HG02642 (cell line): ENCODE data around the gene AHSG.

ENCODE experiments used
- ATAC-seq: cut with Tn5 transposase; IDR thresholded peaks from one replicate; pipeline ENCODE4 v1.9.1; 2021; ENCODE audit warnings: mild to moderate bottlenecking; ENCODE audit not compliant: unreplicated experiment, poor library complexity

Gene AHSG

DNA sequence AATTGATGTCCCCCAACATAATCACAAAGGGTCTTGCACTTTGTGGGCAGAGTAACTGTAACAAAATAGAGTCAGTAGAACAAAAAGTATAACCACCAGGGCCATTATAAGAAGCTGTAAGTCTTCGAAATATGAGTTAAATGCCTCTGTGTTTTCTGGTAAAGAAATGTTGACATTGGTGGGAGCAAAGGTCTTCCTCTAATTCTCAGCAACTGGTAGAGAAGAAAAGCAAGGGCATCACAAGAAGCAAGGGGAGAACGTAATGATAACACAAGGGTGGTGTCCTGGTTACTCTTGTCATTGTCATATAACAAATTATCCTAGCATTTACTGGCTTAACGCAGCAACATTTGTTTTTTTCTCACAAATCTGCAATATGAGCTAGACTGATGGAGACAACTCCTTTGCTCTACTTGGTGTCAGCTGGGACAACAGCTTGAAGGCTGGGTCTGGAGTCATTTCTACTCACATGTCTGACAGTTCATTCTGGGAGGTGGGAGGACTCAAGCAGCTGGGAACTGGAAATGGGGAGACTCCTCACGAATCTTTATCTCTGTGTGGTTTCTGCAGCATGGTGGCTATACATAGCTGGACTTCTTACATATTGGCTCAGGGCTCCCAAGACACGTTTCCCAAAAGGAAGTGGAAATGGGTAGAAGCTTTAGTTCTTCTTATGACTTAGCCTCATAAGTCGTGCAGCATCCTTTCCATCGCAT lies 22.1 kb upstream of the AHSG start:
- no peak for ATAC-seq

DNA sequence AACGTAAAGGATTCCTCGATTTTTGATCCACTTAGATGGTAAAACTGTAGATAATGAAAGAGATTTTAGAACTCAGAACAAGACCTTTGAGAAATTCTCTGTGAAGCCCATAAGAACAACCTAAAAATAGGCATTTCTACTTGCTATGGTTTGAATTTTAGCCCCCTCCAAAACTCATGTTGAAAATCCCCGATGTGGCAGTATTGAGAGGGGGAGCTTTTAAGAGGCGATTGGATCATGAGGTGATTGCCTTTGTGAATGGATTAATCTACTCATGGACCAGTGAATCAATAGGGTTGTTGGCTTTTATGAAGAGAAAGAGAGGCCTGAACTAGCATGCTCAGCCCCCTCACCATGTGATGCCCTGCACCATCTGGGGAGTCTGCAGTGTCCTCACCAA lies 20.2 kb upstream of the AHSG start:
- ATAC-seq: no peak

DNA sequence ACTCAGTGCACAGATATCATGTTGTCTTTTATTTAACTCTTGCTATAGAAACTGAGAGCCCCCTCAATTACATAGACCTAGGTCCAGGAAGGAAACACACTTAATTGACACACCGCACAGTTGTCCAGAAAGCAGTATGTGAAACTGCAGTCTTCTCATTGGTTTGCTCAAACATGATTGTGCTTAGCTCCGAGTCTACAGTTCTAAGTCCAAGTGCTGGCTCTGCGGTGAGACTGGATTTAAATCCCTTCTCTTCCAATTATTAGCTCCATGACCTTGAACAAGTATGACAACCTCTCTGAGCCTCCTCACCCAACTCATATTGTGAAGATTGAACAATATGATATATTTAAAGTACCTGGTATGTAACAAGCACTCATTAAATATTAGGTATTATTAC lies 19.0 kb upstream of the AHSG start:
- no peak for ATAC-seq

DNA sequence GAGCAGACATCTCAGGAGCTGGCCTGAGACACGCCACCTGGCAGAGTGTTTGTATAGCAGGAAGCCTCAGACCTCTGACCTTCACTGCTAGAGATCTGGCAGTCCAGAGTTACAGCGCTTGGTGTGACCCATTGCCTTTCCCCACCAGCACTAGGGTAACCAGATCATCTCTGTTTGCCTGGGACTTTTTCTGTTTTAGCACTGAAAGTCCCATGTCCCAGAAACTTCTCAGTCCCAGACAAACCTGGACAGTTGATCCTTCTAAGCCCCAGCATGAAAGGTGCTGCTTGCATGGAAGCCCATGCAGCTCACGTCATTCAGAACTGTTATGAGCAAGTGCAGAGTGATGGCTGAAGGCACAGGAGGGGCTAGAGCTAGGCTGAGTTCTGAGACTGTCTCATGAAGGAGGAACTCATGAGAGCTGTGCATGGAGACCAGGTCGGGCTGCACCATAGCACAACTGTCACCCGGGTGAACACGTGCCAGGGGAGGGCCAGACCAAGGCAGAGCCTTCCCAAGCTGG lies 18.2 kb upstream of the AHSG start:
- ATAC-seq: no peak

DNA sequence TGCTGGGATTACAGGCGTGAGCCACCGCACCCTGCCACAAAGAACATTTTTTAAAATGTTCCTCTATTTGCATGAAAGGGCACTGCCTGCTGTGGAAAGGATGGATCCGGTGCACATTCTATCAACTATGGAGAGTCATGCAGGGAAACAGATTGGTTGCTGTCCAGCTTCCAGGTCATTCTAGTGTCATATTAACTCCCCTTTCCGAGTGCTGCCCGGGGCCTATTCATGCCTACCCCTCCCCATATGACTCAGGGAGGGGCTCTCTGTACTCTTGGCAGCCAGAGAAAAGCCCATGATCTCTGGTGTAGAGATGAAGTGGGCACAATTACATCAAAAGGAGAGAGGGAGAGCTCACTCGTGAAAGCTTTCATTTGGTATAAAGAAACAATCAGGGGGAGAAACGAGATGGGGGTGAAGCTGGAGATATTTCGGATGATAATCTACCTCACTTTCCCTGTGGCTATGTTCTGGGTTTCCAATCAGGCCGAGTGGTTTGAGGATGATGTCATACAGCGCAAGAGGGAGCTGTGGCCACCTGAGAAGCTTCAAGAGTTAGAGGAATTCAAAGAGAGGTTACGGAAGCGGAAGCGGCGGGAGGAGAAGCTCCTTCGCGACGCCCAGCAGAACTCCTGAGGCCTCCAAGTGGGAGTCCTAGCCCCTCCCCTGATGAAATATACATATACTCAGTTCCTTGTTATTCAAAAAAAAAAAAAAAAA lies 16.1 kb upstream of the AHSG start:
- ATAC-seq: no peak

DNA sequence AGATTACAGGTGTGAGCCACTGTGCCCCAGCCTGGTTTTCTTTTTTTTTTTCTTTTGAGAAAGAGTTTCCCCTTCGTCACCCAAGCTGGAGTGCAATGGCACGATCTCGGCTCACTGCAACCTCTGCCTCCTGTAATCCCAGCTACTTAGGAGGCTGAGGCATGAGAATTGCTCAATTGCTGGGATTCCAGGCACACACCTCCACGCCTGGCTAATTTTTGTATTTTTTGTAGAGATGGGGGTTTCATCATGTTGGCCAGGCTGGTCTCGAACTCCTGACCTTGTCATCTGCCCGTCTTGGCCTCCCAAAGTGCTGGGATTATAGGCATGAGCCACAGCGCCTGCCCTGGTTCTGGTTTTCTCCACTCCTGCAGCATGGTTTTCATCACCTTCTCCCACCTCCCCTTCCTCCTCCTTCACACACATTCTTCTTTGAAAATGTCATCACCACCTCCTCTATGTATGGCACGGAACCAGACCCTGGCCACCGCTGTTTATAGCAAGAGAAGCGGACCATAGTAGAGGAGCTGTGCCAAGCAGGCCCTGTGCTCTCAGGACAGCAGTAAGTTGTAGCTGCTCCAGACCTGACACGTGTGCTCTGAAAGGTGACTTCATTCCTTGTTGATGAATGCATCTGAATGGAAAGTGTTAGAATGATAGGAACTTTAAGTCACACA lies 14.6 kb upstream of the AHSG start:
- ATAC-seq: no peak

DNA sequence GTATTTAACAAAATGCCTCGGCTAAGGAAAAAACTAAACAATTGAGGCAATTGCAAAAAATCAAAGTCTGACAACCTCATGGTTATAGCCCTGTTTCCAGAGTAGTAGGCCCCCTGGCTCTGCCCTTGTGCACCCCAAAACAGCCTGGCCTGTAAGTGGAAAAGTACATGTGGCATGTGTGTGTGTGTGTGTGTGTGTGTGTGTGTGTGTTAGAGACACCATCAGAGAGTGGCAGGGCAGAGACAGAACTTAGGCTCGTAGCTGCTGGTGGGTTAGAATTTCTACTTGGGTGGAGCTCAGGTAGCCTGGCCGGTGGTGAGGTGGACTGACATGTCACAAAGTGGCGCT lies 14.1 kb upstream of the AHSG start:
- ATAC-seq: no peak

DNA sequence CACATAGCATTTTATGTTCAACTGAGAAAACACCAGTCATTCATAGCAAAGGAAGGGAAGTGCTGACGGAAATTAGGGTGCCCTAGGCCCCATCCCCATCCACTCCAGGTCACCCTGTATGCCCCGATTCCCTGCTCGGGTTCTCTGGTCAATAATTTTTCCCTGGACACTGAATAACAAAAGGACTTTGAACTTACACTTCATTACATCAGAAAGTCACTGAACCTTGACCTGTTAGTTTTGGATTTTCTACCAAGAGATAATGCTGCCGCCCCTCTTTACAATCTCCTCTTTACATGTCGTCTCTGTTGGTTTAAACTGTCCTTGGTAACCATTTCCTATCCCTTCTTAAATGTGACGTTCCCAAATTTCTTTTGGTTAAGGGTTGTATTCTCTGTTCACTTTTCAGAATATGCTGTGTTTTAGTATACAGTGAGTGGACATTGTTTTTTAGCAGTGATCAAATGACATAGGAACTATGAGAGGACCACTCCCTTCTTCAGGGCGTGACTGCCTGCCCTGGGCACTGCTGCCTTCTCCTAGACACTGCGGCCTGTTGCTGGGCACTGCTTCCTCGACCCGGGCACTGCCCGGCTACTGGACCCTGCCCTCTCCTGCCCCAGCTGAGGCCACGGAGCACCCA lies 13.6 kb upstream of the AHSG start:
- ATAC-seq: no peak

DNA sequence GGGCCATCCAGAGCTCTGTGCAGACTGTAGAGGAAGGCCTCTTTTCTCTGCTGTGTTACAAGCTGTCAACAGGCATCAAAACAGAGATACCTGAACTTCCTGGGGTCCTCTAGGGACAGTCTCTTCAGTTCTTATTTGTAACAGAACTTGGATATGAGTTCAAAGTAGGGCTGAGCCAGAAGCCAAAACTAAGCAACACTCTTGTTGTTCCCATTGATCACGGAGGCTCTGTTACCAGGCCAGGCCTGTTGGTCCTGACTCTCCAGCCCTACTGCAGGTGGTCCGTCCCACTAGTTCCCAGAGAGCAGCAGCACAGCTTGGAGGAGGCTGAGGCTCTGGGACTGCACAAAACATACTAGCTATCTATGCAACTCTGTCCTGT lies 13.1 kb upstream of the AHSG start:
- no peak for ATAC-seq

DNA sequence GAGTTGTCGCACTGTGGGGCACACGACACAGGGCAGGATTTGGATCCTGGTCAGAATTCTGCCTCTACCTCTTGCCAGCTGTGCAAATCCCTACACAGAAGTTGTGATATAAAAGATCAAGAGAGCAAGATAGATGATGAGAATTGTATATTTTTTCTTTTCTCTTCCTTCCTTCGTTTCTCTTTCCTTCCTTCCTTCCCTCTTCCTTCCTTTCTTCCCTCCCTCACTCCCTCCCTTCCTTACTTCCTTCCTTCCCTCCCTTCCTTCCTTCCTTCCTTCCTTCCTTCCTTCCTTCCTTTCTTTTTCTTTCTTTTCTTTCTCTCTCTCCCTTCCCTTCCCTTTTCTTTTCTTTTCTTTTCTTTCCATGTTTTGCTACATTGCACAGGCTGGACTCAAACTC lies 12.0 kb upstream of the AHSG start:
- ATAC-seq: no peak

DNA sequence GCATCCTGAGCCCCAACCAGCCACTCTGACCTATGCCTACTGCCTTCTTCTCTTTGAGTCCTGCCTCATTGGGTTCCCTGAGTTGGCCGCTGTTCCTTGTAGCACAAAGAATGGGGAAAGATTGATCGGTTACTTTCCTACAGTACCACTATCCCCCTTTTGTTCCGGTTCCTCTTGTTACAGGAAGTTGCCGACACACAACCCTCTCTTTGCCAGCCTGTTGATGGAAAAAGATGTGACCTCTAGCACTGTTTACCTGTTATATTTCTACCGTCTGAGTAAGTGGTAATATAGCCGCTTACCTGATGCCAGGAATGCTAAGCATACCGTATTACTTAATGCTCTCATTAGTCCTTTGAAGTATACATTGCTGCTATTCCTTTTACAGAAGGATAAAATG lies 9.7 kb upstream of the AHSG start:
- no peak for ATAC-seq

DNA sequence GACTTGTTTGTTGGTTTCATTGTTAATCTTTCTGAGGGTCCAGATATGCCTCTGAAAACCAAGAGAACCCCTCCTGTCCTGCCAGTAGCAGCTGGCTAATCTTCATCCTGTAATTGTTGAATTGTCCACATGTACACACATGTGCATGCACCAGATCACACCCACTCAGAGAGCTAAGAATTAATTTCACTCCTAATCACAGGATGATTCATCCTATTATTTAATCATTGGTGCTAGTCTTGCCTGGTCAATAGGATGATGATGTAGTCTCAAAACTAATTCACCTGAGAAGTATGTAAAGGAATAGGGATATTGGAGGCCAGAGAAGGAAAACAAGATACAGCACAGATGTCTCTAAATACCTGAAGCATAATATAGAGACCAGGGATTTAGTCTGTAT lies 7.8 kb upstream of the AHSG start:
- ATAC-seq: no peak

DNA sequence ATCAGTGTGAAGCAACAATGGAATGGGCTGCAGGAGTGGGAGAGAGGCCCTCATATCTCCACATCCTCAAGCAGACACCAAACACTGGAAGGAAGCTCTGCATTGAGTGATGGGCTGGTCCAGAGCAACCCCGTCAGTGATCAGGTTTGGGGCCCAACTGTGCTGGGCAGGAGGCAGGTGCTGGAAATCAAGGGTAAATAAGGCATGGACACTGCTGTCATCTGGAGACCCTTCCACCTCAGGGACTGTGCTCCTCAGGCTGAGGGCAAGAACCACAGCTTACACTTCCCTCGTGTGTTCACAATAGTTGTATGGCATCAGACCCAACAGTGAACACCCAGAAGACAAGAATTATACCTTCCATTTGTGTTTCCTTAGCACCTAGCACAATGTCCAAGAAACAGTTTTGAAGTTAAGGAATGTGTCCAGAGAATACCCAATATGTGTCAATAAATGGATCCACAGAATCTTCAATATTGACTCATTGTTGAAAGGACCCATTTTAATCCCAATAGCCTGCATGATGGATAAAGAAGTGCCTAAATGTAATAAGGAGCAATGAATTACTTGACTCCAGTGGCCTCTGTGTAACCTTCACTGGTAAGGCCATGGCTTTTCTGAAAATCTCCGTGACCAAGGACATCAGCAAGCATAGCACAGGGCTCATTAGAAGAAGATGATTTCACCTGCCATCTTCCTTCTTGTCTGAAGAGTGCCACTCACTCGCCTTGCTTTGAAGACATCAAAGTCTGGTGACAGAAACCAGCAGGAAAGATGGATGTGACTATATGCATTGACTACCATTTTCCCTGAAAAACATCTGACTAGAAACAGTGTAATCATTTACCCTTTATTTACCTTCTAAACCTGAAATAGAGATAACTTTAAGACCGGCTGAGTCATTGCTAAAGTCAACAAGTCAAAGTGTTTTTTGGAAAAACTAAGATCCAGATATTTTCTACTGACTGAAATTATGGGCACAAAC lies 7.0 kb upstream of the AHSG start:
- ATAC-seq: no peak

DNA sequence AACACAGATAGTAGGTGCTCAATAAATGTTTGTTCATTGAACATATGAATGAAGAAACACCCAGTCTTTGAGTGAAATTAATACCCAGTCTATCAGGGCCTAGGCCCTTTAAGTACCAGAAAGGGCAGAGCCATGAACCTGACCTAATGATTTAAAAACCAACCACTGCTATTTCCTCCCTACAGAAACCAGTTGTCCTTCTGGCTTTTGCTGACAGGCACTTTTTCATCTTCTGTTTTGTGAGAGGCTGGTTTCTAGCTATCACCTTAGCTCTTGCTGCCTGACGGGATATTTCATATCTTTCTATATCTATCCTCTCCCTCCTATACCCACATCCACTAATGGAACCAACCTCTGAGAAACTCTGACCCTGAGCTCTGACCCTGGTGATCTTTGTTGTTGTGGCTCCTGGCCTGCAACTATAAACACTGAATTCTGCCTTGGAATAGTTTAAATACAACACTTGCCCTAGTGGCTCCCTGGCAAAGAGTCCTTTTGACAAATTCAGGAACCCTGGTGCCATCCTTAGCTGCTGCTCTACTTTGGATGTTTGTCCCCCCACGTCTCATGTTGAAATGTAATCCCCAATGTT lies 4.1 kb upstream of the AHSG start:
- ATAC-seq: no peak

DNA sequence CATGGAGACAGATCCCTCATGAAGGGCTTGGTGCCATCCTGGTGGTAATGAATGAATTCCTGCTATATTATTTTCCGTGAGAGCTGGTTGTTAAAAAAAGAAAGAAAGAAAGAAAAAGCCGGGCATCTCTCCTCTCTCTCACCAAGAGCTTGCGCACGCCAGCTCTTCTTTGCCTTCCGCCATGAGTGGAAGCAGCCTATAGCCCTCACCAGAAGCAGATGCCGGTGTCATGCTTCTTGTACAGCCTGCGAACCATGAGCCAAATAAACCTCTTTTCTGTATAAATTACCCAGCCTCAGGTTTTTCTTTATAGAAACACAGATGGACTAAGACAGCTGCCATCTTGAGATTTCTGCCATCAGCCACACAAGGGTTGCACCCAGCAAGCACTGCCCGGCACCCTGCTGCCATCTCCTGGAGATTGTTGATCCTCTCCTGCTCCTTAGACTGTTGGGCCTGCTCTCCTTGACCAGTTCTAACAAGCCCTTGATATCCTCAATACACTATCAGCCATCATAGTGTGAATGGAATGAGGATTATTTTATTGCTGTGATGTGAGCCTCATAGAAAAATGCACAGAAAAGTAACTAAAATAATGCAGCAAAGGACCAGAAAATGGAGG lies 3.5 kb upstream of the AHSG start:
- ATAC-seq: no peak

DNA sequence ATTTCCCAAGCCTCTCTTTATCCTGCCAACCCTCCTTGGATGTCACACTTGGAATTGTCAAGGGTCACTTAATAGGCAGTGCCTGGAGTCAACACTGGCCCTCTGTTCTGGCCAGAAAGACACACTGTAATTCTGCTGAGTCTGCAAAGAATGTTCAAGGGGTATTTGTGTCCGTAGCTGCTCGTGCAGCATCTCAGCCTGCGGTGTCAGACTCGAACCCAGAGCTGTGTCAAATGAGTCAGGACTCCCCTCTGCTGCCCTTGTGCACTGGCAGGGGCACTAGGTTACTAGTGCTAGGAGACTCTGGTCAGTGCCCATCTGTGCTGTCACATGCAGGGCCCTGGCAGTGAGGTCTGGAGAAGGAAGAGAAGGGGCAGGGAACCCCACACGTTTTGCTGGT lies 795 bp upstream of the AHSG start:
- no peak for ATAC-seq

DNA sequence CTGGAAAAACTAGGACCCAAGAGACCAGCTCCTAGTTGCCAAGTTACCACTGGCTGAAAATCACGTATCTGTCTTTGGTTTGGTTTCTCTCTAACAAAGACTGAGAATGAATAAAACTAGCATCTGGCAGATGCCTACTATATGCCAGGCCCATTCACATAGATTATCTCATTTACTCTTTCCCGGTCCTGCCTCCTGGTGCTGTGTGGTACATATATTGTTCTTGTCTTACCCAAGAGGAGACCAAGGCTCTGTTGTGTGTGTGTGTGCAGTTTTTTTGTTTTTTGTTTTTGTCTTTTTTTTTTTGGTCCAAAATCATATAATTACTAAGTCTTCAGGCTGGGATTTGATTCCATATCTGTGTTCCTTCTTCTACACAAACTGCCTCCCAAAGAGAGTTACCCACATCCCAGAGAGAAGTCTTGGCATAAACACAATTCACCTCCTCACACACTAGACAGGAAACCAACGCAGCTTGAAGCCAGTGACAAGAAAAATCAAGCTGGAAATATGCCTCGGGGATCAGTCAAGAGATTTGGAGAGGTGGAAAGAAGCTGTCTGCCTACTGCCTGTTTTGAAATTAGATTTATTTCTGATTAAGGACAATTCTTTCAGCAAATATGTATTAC lies 891 bp downstream of the AHSG start:
- no peak for ATAC-seq

DNA sequence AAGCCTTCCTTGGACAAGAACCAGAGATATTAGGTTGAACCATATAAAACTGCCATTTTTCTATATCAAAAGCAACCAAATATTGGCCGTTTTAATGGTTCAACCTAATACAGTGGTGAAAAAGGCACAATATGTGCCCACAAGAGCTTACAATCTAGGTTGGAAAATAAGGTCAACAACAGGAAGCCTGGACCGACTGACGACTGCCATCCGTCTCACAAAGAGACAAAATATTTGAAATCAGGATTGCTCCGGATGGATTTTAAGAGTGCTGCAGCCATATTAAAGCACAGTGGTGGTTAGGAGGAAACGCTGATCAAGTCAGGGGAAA lies 1.4 kb downstream of the AHSG start:
- ATAC-seq: no peak
